ENCODE measurements around the gene CALML4. TPM values are rescaled to one million over a fixed set of nuclear protein-coding genes. Genes with fewer than 3 reads are reported as not detected.
A peak's percentile ranks its signal among the peaks of the same experiment; 100 is the strongest.

Gene CALML4
- total RNA-seq (5.9 and 10.1 TPM in 2 replicates), polyA plus RNA-seq (1.9 and 2.6 TPM in 2 replicates), polyA minus RNA-seq (1.7 and 1.8 TPM in 2 replicates), Bru-seq, nascent RNA (percentile 57 among the genes with signal in this experiment), BruChase-seq, experiment 1, labeled RNA remaining after a 6-hour chase (percentile 89 among the genes with signal in this experiment), BruChase-seq, experiment 2, labeled RNA remaining after a 2-hour chase (percentile 72 among the genes with signal in this experiment)
- polyA plus RNA-seq (2011; cell fraction: cytosol; rRNA removed) = 3.9 and 4.9 TPM in 2 replicates
- polyA plus RNA-seq (2011; cell fraction: nucleus; rRNA removed) = 19.0 and 26.6 TPM in 2 replicates
- polyA plus RNA-seq (2012) = 5.2 and 5.9 TPM in 2 replicates
- 1.0 TPM for polyA minus RNA-seq (2011; cell fraction: cytosol; rRNA and poly(A)+ RNA removed)
- 4.0 and 4.3 TPM in 2 replicates for polyA minus RNA-seq (2011; cell fraction: nucleus; rRNA and poly(A)+ RNA removed)
- long read RNA-seq, transcript CALML4-206 (5 exons, 987 nt) = major isoform, 5 of 11 reads
- long read RNA-seq, partial matches to known transcripts = 2 of 11 reads
- long read RNA-seq, other reads (novel, unspliced or antisense) = 1 of 11 reads

DNA sequence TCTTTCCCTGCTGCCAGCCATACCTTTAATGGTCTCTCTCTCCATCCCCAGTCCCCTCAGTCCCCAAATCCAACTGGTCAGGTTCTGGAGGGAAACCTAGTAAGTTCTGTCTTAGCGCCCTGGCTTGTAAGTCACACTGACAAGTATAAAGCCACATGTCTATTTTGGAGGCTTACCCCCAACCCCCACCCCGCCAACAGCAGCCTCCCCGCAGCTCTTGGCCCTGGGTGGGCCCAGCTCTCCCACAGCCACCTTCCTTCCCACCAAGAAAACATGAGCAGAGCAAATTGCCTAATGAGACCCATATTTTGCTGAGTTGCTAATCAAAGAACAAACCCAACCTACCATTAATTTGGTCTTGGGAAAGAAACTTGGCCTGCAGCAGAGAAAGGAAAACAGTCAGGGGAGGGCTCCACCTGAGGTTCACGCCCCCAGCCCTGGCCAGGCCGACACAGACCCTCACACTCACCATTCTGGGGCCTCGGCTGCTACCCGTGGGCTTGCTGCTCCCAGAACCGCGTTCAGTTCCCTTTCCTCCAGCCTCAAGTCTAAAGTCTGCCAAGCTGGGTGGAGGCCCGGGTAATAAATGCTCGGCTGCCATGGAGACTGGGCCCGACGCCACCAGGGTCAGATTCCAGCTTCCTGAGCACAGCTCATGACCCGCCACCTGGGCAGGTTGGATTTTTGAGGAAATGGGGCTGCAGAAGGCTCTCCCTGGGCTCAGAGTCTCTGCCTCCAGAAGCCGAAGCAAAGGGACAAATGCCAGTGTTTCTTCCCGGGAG lies at the start of gene CALML4:
TSS of gene CALML4 (minus strand) at position 557 of the 782 bp plus-strand sequence. CDS start at position 472, 85 bp downstream.
- H3K9me3 ChIP-seq (replicated peaks; ENCODE audit: control insufficient read depth, insufficient read depth, low read length) = no peaks in the 10 kb centered on the region
- DNase-seq (ENCODE audit: low read depth, low spot score) = peak; percentile 70
- ChIA-PET POLR2A (interaction anchor here (0.6 kb wide), 1 partner anchor 155 kb away, joined by 3 read pairs; no protein-coding TSS in a partner anchor), CTCF (interaction anchor here (0.7 to 1.7 kb wide), 3 partner anchors 11 to 341 kb away, joined by 3 to 10 read pairs (median 4); no protein-coding TSS in a partner anchor)
- no peak for TF ChIP-seq GATA2 (IDR thresholded peaks at IDR 0.05; ENCODE audit: insufficient read depth, insufficient read length, low read depth, low read length)
- peak; percentile 20 for TF ChIP-seq POLR2AphosphoS5 (IDR thresholded peaks at IDR 0.05; ENCODE audit: insufficient read depth, low read depth, low read length)
- intact Hi-C loops (cut with micrococcal nuclease) (loop anchor here (2.0 kb wide), 1 partner anchor 24 kb away; the partner anchor contains the start of gene CLN6), dilution Hi-C loops (cut with MboI; ENCODE audit: extremely low pct_ligation_motif_present, low sequenced_read_pairs) (no loop called here)
- H3K4me3 ChIP-seq (replicated peaks in 1 of 3; ENCODE audit: insufficient read depth in 1 of 3, low read depth in 1 of 3, low read length in 3 of 3) = peak within 1 kb of the TSS in 1 of 3 experiments; percentile 15
- H3K4me1 ChIP-seq (ENCODE audit: control insufficient read depth, extremely low read depth, insufficient read depth, low read length) = peaks cover 15% of the 10 kb centered on the region
- no peaks in the 10 kb centered on the region for H3K9me1 ChIP-seq (replicated peaks; ENCODE audit: control insufficient read depth, extremely low read depth, insufficient read depth, low read length)
- BruUV-seq (replicated peaks) = no TSS peak
- peak within 1 kb of the TSS; percentile 69 for H2AFZ ChIP-seq (ENCODE audit: low read depth, low read length)
- H3K9ac ChIP-seq (replicated peaks; ENCODE audit: extremely low read depth, insufficient read depth, low read length) = no peak within 1 kb of the TSS
- H3K4me2 ChIP-seq (ENCODE audit: insufficient read depth, low read length) = peak within 1 kb of the TSS; percentile 71
- H3K79me2 ChIP-seq (ENCODE audit: control insufficient read depth, insufficient read depth, low read length) = no peaks in the 10 kb centered on the region
- H3K36me3 ChIP-seq (ENCODE audit: control insufficient read depth in 2 of 2, extremely low read depth in 1 of 2, insufficient read depth in 2 of 2, low read length in 2 of 2) = no peaks in the 10 kb centered on the region
- H3K27ac ChIP-seq (ENCODE audit: insufficient read depth, low read depth, low read length) = peak within 1 kb of the TSS; percentile 8
- H4K20me1 ChIP-seq (replicated peaks; ENCODE audit: control insufficient read depth, extremely low read depth, insufficient read depth, low read length) = no peaks in the 10 kb centered on the region
- peak; percentile 56 for FAIRE-seq
- no peaks in the 10 kb centered on the region for H3K27me3 ChIP-seq (ENCODE audit: control insufficient read depth in 2 of 2, insufficient read depth in 2 of 2, low read length in 2 of 2)

Measured in endothelial cell of umbilical vein (primary cell).